Measurements from ENCODE around the gene RGMA.

The RGMA gene

DNA sequence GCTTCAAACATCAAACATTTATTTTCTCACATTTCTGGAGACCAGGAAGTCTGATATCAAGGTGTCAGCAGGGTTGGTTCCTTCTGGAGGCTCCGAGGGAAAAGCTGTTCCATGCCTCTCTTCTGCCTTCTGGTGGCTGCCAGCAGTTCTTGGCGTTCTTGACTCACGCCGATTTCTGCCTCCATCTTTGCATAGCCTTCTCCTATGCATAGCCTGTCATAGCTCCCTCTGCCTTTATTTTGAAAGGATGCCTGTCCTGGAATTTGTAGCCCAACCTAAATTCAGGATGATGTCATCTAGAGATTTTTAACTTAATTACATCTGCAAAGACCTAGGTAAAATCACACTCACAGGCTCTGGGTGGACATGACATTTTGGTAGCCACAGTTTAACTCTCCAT, 70.4 kb downstream of the RGMA start:
- ChIA-PET POLR2A (no interaction called here), CTCF (interaction anchor here (0.7 to 2.3 kb wide), 2 partner anchors 12 to 13 kb away, joined by 3 to 17 read pairs; no protein-coding TSS in a partner anchor)
- TF ChIP-seq, protein P1, sequence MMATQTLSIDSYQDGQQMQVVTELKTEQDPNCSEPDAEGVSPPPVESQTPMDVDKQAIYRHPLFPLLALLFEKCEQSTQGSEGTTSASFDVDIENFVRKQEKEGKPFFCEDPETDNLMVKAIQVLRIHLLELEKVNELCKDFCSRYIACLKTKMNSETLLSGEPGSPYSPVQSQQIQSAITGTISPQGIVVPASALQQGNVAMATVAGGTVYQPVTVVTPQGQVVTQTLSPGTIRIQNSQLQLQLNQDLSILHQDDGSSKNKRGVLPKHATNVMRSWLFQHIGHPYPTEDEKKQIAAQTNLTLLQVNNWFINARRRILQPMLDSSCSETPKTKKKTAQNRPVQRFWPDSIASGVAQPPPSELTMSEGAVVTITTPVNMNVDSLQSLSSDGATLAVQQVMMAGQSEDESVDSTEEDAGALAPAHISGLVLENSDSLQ (IDR thresholded peaks at IDR 0.05) = no peak
- no peak for TF ChIP-seq HDGF (IDR thresholded peaks at IDR 0.05; ENCODE audit: borderline replicate concordance)
- TF ChIP-seq TARDBP (IDR thresholded peaks at IDR 0.05) = no peak
- no peak for TF ChIP-seq FOXM1 (IDR thresholded peaks at IDR 0.05; ENCODE audit: borderline replicate concordance)
- TF ChIP-seq ZNF384 (IDR thresholded peaks at IDR 0.05) = no peak
- no peak for TF ChIP-seq ARNT (IDR thresholded peaks at IDR 0.05)
- no peak for TF ChIP-seq ELF4 (IDR thresholded peaks at IDR 0.05)
- TF ChIP-seq L3MBTL2 (conservative IDR thresholded peaks at IDR 0.05) = no peak
- TF ChIP-seq SP1 (IDR thresholded peaks at IDR 0.05) = no peak
- no peak for TF ChIP-seq FOXA1 (IDR thresholded peaks at IDR 0.05)
- TF ChIP-seq LEF1 (IDR thresholded peaks at IDR 0.05; ENCODE audit: borderline replicate concordance) = no peak
- no peak for TF ChIP-seq NFRKB (IDR thresholded peaks at IDR 0.05)
- TF ChIP-seq BHLHE40 (IDR thresholded peaks at IDR 0.05; ENCODE audit: borderline replicate concordance) = no peak
- no peak for DNase-seq (ENCODE audit: extremely low spot score)

DNA sequence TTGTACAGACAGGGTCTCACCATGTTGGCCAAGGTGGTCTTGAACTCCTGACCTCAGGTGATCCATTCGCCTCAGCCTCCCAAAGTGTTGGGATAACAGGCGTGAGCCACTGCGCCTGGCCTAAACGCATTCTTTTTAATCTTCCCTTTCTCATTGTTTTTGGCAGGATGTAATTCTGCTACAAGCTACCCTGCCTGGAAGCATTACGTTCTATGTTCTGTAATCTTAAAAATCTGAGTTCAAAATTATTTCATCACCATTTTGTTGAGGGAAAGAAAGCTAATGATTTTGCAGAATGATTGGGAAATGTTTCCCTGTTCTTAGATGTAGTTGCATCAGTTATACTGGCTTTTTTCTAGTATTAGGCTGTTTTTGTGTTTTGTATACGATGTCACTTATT, 71.5 kb downstream of the RGMA start:
- no peak for DNase-seq (ENCODE audit: extremely low spot score)
- ChIA-PET POLR2A (no interaction called here), CTCF (interaction anchor here (0.5 to 2.3 kb wide), 3 partner anchors 13 to 1025 kb away, joined by 5 to 17 read pairs (median 5); no protein-coding TSS in a partner anchor)
- TF ChIP-seq ARNT (IDR thresholded peaks at IDR 0.05) (no peak), FOXA1 (IDR thresholded peaks at IDR 0.05) (no peak), TARDBP (IDR thresholded peaks at IDR 0.05) (no peak), L3MBTL2 (conservative IDR thresholded peaks at IDR 0.05) (no peak), FOXM1 (IDR thresholded peaks at IDR 0.05; ENCODE audit: borderline replicate concordance) (no peak), ELF4 (IDR thresholded peaks at IDR 0.05) (no peak), NFRKB (IDR thresholded peaks at IDR 0.05) (no peak), BHLHE40 (IDR thresholded peaks at IDR 0.05; ENCODE audit: borderline replicate concordance) (no peak), SP1 (IDR thresholded peaks at IDR 0.05) (no peak)

DNA sequence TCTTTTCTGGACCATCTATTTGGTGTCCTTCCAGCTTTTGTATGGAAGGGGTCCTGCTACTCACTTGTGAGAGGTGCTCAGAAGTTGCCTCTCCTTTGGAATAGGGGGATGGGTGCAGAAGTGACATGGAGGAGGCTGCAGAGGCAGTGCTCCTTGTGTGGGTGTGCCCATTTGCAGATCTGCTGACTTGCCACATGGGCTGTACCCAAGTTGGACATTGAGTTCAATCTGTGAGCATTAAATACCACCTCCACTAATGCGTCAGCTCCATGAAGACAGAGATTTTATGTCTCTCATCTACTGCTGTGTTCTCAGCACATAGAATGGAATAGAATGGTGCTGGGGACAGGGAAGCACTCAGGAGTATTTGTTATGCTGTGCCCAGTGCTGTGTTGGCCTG, 76.2 kb downstream of the RGMA start:
- no peak for TF ChIP-seq FOXA1 (IDR thresholded peaks at IDR 0.05)
- TF ChIP-seq L3MBTL2 (conservative IDR thresholded peaks at IDR 0.05) = no peak
- TF ChIP-seq TARDBP (IDR thresholded peaks at IDR 0.05) = no peak
- TF ChIP-seq LEF1 (IDR thresholded peaks at IDR 0.05; ENCODE audit: borderline replicate concordance) = no peak
- TF ChIP-seq CTBP1 (IDR thresholded peaks at IDR 0.05; ENCODE audit: borderline replicate concordance) = no peak
- TF ChIP-seq FOXM1 (IDR thresholded peaks at IDR 0.05; ENCODE audit: borderline replicate concordance) = no peak
- no peak for TF ChIP-seq ELF4 (IDR thresholded peaks at IDR 0.05)
- no peak for TF ChIP-seq NFRKB (IDR thresholded peaks at IDR 0.05)
- TF ChIP-seq FOXK2 (IDR thresholded peaks at IDR 0.05) = no peak
- no peak for TF ChIP-seq SP1 (IDR thresholded peaks at IDR 0.05)
- TF ChIP-seq ZNF384 (IDR thresholded peaks at IDR 0.05) = no peak
- no peak for TF ChIP-seq ARNT (IDR thresholded peaks at IDR 0.05)
- TF ChIP-seq HDGF (IDR thresholded peaks at IDR 0.05; ENCODE audit: borderline replicate concordance) = no peak
- no peak for TF ChIP-seq BHLHE40 (IDR thresholded peaks at IDR 0.05; ENCODE audit: borderline replicate concordance)
- TF ChIP-seq, protein P1 (IDR thresholded peaks at IDR 0.05) = no peak
- no peak for TF ChIP-seq SUZ12 (IDR thresholded peaks at IDR 0.05)
- CTCF ChIA-PET = no interaction called here
- POLR2A ChIA-PET = no interaction called here
- DNase-seq (ENCODE audit: extremely low spot score) = no peak

DNA sequence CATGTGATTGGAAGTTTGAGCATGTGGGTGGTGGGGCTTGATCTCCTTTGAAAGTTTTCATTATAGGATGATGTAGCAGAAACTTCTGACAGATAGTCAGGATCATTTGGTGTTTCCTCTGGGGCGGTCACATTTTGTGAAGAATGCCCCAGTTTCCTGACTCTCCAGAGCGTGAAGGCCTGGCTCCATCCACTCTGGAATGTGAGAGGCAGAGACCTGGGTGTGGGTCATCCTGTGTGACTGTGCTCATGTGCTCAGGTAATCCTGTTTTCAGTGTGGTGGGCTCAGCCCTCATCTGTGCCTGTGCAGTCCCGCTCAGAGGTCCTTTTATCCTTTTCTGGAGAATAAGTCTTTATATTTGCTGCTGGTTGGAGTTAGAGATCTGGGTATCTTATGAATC, 81.0 kb downstream of the RGMA start:
- TF ChIP-seq ARNT (IDR thresholded peaks at IDR 0.05) (no peak), LEF1 (IDR thresholded peaks at IDR 0.05; ENCODE audit: borderline replicate concordance) (no peak), ELF4 (IDR thresholded peaks at IDR 0.05) (no peak), TARDBP (IDR thresholded peaks at IDR 0.05) (no peak), NFRKB (IDR thresholded peaks at IDR 0.05) (no peak)
- TF ChIP-seq, protein P1 (IDR thresholded peaks at IDR 0.05) = no peak
- ChIA-PET POLR2A (no interaction called here), CTCF (no interaction called here)
- no peak for DNase-seq (ENCODE audit: extremely low spot score)

DNA sequence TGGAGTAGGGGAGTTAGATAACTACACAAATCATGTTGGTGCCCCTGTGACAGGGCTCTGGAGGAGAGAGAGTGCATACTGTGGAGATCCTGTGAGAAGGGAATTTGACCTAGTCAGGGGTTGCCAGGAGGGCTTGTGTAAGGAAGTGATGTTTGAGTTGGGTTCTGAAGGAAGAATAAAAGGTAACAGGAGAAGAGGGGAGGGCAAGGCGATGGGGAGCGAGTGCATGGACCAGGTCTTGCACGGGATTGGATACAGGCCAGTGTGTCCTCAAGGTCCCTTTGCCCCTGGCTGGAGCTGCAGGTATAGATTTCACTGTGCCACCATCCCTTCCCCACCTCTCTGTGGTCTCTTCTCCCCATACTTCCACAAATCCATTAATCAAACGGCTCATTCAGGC, 83.9 kb downstream of the RGMA start:
- TF ChIP-seq NFRKB (IDR thresholded peaks at IDR 0.05) (no peak), L3MBTL2 (conservative IDR thresholded peaks at IDR 0.05) (no peak), CTBP1 (IDR thresholded peaks at IDR 0.05; ENCODE audit: borderline replicate concordance) (no peak), FOXK2 (IDR thresholded peaks at IDR 0.05) (no peak), BHLHE40 (IDR thresholded peaks at IDR 0.05; ENCODE audit: borderline replicate concordance) (no peak), SP1 (IDR thresholded peaks at IDR 0.05) (no peak), LEF1 (IDR thresholded peaks at IDR 0.05; ENCODE audit: borderline replicate concordance) (no peak), SUZ12 (IDR thresholded peaks at IDR 0.05) (no peak), TARDBP (IDR thresholded peaks at IDR 0.05) (no peak), ARNT (IDR thresholded peaks at IDR 0.05) (no peak), FOXA1 (IDR thresholded peaks at IDR 0.05) (no peak), HDGF (IDR thresholded peaks at IDR 0.05; ENCODE audit: borderline replicate concordance) (no peak), ZNF384 (IDR thresholded peaks at IDR 0.05) (no peak), FOXM1 (IDR thresholded peaks at IDR 0.05; ENCODE audit: borderline replicate concordance) (no peak), ELF4 (IDR thresholded peaks at IDR 0.05) (no peak)
- TF ChIP-seq, protein P1 (IDR thresholded peaks at IDR 0.05) = no peak
- ChIA-PET POLR2A (no interaction called here), CTCF (no interaction called here)
- no peak for DNase-seq (ENCODE audit: extremely low spot score)

DNA sequence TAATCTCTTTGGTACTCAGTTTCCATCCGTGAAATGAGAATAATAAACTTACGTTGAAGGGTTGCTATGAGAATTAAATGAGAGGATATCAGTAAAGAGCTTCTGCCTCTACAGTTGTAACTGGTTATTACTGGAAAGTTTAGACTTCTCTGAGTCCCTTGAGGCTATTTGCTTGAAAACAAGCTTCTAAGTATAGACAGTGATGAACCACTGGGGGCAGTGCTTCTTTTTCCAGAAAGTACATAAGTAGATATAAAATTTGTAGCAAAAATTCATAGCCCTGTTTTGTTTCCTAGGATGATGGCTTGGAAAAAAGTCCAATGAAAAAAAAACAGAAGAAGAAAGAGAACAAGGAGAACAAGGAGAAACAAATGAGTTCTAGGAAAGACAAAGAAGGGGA, 87.1 kb downstream of the RGMA start:
- ChIA-PET CTCF (interaction anchor here (0.6 kb wide), 1 partner anchor 56 kb away, joined by 3 read pairs; no protein-coding TSS in a partner anchor), POLR2A (no interaction called here)
- no peak for DNase-seq (ENCODE audit: extremely low spot score)
- TF ChIP-seq CTBP1 (IDR thresholded peaks at IDR 0.05; ENCODE audit: borderline replicate concordance) (no peak), FOXA1 (IDR thresholded peaks at IDR 0.05) (no peak), L3MBTL2 (conservative IDR thresholded peaks at IDR 0.05) (no peak)

Data from HEK293T (cell line).